Neural cell (in vitro differentiated cells): ENCODE measurements around the gene RIN1. TPM values are rescaled to one million over a fixed set of nuclear protein-coding genes. Genes with fewer than 3 reads are reported as not detected.

Experiments
- H2AFZ ChIP-seq: fragments of 200-600, 300-800 bp; sonication (generic), shearing (Covaris generic); 2 replicates; pipeline ENCODE4 v1.6.0; 2014; ENCODE audit warnings: low read depth, mild to moderate bottlenecking, antibody characterized with exemption, low read length, moderate library complexity
- H3F3A ChIP-seq: fragments of 200-600 bp; shearing (Covaris generic); 2 replicates; pipeline ENCODE4 v1.6.1; 2016; ENCODE audit warnings: mild to moderate bottlenecking, moderate library complexity, mixed read lengths, antibody characterized with exemption, low read length; ENCODE audit not compliant: insufficient read depth, poor library complexity, severe bottlenecking
- H3K27ac ChIP-seq: fragments of 200-600, 300-800 bp; sonication (generic), shearing (Covaris generic); 2 replicates; pipeline ENCODE4 v1.5.1; 2014; ENCODE audit warnings: mild to moderate bottlenecking, low read length, moderate library complexity
- H3K27me3 ChIP-seq: fragments of 300-800, 200-600 bp; sonication (generic), shearing (Covaris generic); 2 replicates; pipeline ENCODE4 v1.6.0; 2014; ENCODE audit warnings: mild to moderate bottlenecking, low read depth, low read length, moderate library complexity; ENCODE audit not compliant: insufficient read depth
- H3K36me3 ChIP-seq: fragments of 300-800, 200-600 bp; sonication (generic), shearing (Covaris generic); 2 replicates; pipeline ENCODE4 v1.5.1; 2014; ENCODE audit warnings: mild to moderate bottlenecking, antibody characterized with exemption, low read length, moderate library complexity; ENCODE audit not compliant: insufficient read depth
- H3K4me2 ChIP-seq: fragments of 300-800, 200-600 bp; sonication (generic), shearing (Covaris generic); 2 replicates; pipeline ENCODE4 v1.6.0; 2014; ENCODE audit warnings: mild to moderate bottlenecking, low read length
- H3K4me3 ChIP-seq: fragments of 300-800, 200-600 bp; sonication (generic), shearing (Covaris generic); 2 replicates; pipeline ENCODE4 v1.5.1; 2014; ENCODE audit warnings: mild to moderate bottlenecking, low read length, moderate library complexity
- H3K79me2 ChIP-seq: fragments of 200-600 bp; shearing (Covaris generic); replicated peaks from 2 replicates; pipeline ENCODE4 v1.6.0; 2014; ENCODE audit warnings: mild to moderate bottlenecking, low read length, moderate library complexity; ENCODE audit not compliant: insufficient read depth
- H3K9ac ChIP-seq: fragments of 300-800, 200-600 bp; sonication (generic), shearing (Covaris generic); 2 replicates; pipeline ENCODE4 v1.6.1; 2016; ENCODE audit warnings: mild to moderate bottlenecking, low read length, mixed read lengths
- H3K9me2 ChIP-seq: fragments of 200-600 bp; shearing (Covaris generic); 2 replicates; pipeline ENCODE4 v1.6.1; 2016; ENCODE audit warnings: mild to moderate bottlenecking, low read length, mixed read lengths; ENCODE audit not compliant: insufficient read depth
- H3K9me3 ChIP-seq: fragments of 200-600, 300-800 bp; sonication (generic), shearing (Covaris generic); 2 replicates; pipeline ENCODE4 v1.6.1; 2016; ENCODE audit warnings: mild to moderate bottlenecking, mixed run types, low read length, moderate library complexity, mixed read lengths
- H4K20me1 ChIP-seq: fragments of 200-600 bp; shearing (Covaris generic); 2 replicates; pipeline ENCODE4 v1.6.1; 2016; ENCODE audit warnings: mild to moderate bottlenecking, mixed run types; ENCODE audit not compliant: insufficient read depth
- EP300 ChIP-seq: fragments of 450-650 bp; conservative IDR thresholded peaks from 2 replicates; pipeline ENCODE4 v1.6.1; 2014; ENCODE audit warnings: antibody characterized with exemption, mild to moderate bottlenecking, moderate library complexity; ENCODE audit not compliant: poor library complexity, severe bottlenecking
- EZH2 ChIP-seq: fragments of 200-600, 300-800 bp; shearing (Covaris generic), sonication (generic); IDR thresholded peaks from 2 replicates; pipeline ENCODE4 v1.6.1; 2014; ENCODE audit warnings: antibody characterized with exemption, low read length, borderline replicate concordance, mild to moderate bottlenecking; ENCODE audit not compliant: insufficient read depth, poor library complexity, severe bottlenecking
- MXI1 ChIP-seq: fragments of 450-650 bp; conservative IDR thresholded peaks from 2 replicates; pipeline ENCODE4 v1.6.1; 2014; ENCODE audit warnings: antibody characterized with exemption, mild to moderate bottlenecking; ENCODE audit not compliant: poor library complexity, severe bottlenecking
- POLR2AphosphoS5 ChIP-seq: IDR thresholded peaks from 2 replicates; pipeline ENCODE4 v1.6.1; 2012
- RAD21 ChIP-seq: fragments of 450-650 bp; conservative IDR thresholded peaks from 2 replicates; pipeline ENCODE4 v1.6.1; 2014; ENCODE audit warnings: antibody characterized with exemption, mild to moderate bottlenecking, moderate library complexity
- REST ChIP-seq: IDR thresholded peaks from 2 replicates; pipeline ENCODE4 v1.6.1; 2012; ENCODE audit warnings: borderline replicate concordance
- SMC3 ChIP-seq: fragments of 450-650 bp; conservative IDR thresholded peaks from 2 replicates; pipeline ENCODE4 v1.6.1; 2014; ENCODE audit warnings: antibody characterized with exemption, mild to moderate bottlenecking, moderate library complexity; ENCODE audit not compliant: poor library complexity
- TAF1 ChIP-seq: IDR thresholded peaks from 2 replicates; pipeline ENCODE4 v1.6.1; 2012; ENCODE audit warnings: low read depth
- polyA plus RNA-seq: library from polyadenylated mRNA; depleted of rRNA; stranded (reverse); fragments of >200 nt; gene quantifications from 2 replicates; pipeline ENCODE4 v1.2.3, GENCODE V29; 2014
- TF ChIP-seq, protein P1 (sequence below): fragments of 450-650 bp; IDR thresholded peaks from 2 replicates; pipeline ENCODE4 v1.5.1; 2014; ENCODE audit warnings: antibody characterized with exemption, mild to moderate bottlenecking, moderate library complexity; ENCODE audit not compliant: poor library complexity, severe bottlenecking

The RIN1 gene
- polyA plus RNA-seq, 1 donor from 2014 or later: 4.2 TPM

DNA sequence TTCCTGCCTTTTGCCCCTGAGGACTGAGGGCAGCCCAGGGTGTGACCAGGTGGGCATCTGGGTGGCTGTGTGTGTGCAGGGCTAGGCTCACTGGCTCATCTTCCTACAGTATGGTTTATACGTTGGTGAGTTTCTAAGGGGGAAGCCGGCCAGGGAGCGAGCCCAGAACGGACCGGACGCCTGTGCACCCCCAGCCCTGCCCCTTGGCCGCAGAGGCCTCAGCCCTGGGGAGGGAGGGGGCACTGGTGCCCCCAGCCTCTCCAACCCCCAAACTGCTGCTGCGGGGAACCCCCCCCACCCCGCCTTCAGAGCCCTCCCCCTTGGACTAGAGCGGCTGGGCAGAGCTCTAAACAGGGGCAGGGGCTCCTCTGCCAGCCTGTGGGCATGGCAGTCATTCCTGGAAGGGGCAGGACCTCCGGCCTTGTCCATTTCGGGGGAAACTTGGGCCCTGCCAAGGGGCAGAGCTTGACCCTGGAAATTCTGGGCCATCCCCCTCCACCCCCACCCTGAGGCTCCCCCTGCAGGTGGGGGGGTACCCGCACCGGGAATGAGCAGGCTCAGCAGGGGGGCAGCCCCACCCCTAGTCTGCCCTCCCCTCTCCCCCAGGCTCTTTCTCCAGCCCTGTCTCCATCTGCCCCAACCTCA lies 52.7 kb downstream of the RIN1 start:
- TF ChIP-seq TAF1 (no peak), SMC3 (no peak), EZH2 (no peak), MXI1 (no peak), POLR2AphosphoS5 (no peak), REST (no peak), RAD21 (no peak), EP300 (no peak)
- TF ChIP-seq, protein P1, sequence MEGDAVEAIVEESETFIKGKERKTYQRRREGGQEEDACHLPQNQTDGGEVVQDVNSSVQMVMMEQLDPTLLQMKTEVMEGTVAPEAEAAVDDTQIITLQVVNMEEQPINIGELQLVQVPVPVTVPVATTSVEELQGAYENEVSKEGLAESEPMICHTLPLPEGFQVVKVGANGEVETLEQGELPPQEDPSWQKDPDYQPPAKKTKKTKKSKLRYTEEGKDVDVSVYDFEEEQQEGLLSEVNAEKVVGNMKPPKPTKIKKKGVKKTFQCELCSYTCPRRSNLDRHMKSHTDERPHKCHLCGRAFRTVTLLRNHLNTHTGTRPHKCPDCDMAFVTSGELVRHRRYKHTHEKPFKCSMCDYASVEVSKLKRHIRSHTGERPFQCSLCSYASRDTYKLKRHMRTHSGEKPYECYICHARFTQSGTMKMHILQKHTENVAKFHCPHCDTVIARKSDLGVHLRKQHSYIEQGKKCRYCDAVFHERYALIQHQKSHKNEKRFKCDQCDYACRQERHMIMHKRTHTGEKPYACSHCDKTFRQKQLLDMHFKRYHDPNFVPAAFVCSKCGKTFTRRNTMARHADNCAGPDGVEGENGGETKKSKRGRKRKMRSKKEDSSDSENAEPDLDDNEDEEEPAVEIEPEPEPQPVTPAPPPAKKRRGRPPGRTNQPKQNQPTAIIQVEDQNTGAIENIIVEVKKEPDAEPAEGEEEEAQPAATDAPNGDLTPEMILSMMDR: no peak
- peaks cover 8% of the 10 kb centered on the region for H4K20me1 ChIP-seq
- no peaks in the 10 kb centered on the region for H3K9me2 ChIP-seq
- H3K4me2 ChIP-seq: peak overlapping the region; percentile 66
- H3K9ac ChIP-seq: peak overlapping the region; percentile 78
- H3F3A ChIP-seq: peaks cover 4% of the 10 kb centered on the region
- H2AFZ ChIP-seq: no peak overlapping the region
- H3K9me3 ChIP-seq: no peaks in the 10 kb centered on the region
- H3K4me3 ChIP-seq: peak overlapping the region; percentile 76
- peak overlapping the region; percentile 98 for H3K27ac ChIP-seq
- no peaks in the 10 kb centered on the region for H3K36me3 ChIP-seq
- H3K27me3 ChIP-seq: no peaks in the 10 kb centered on the region
- peaks cover 65% of the 10 kb centered on the region for H3K79me2 ChIP-seq

GRCh38 chr11:66282468-66283455 lies 53.5 kb downstream of the RIN1 start:
- H3K9me2 ChIP-seq: no peaks in the 10 kb centered on the region
- no peaks in the 10 kb centered on the region for H3K27me3 ChIP-seq
- H3K79me2 ChIP-seq: peaks cover 58% of the 10 kb centered on the region
- TF ChIP-seq EZH2 (no peak), EP300 (peak; percentile 67), MXI1 (peak; percentile 97), SMC3 (peak; percentile 92), REST (peak; percentile 39), POLR2AphosphoS5 (peak; percentile 55), RAD21 (peak; percentile 76), TAF1 (no peak)
- TF ChIP-seq, protein P1: peak; percentile 99
- H3F3A ChIP-seq: peaks cover 4% of the 10 kb centered on the region
- H3K4me3 ChIP-seq: peak overlapping the region; percentile 76
- no peak overlapping the region for H2AFZ ChIP-seq
- no peaks in the 10 kb centered on the region for H3K9me3 ChIP-seq
- H4K20me1 ChIP-seq: peaks cover 8% of the 10 kb centered on the region
- H3K9ac ChIP-seq: peak overlapping the region; percentile 78
- H3K4me2 ChIP-seq: peak overlapping the region; percentile 66
- H3K36me3 ChIP-seq: no peaks in the 10 kb centered on the region
- peak overlapping the region; percentile 98 for H3K27ac ChIP-seq
